ENCODE data around the gene HACL1. TPM values are rescaled to one million over a fixed set of nuclear protein-coding genes. Genes with fewer than 3 reads are reported as not detected.

HACL1 gene
- total and polyA plus RNA-seq, 10 of the 15 experiments (the other 5 are each of a cell fraction or from before 2014, with no cell fraction given): 19.4 to 48.7 (median 30.1) TPM

DNA sequence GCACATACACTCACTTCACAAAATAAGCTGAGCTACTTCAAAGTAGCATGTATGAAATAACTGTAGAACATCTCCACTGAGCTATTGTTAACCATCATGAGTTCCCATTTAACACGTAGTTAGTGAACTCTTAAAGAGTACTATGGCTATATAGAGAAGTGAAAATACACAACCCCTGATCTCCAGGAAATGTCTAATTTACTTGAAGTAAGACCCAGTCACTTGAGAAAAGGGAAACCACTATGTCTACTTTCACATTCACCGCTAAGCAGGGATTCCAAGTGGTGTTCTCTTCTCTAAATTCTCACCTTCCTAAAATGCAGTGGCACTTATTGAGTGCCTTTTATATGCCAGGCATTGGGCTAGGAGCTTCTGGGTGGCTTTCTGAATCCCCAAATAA is 44.9 kb downstream of the HACL1 start (continued):
- peak; percentile 57; the same call in 1 of the 2 replicates for TF ChIP-seq MTA3 (IDR thresholded peaks at IDR 0.05; ENCODE audit: borderline replicate concordance, low read length)
- peak; percentile 73 for TF ChIP-seq EED (IDR thresholded peaks at IDR 0.05; ENCODE audit: low read depth)
- TF ChIP-seq ETV6 (conservative IDR thresholded peaks at IDR 0.05 in 1 of 2, IDR thresholded peaks at IDR 0.05 in 1 of 2; ENCODE audit: borderline replicate concordance in 1 of 2, low read depth in 1 of 2): peak in 1 of 2 experiments; percentile 59; a peak in 1 of 4 replicates
- no peak for TF ChIP-seq PML (IDR thresholded peaks at IDR 0.05; ENCODE audit: low read length)
- 0 out of 2 replicates have a peak, but pooled peaks have one; percentile 62 for TF ChIP-seq TBL1XR1 (IDR thresholded peaks at IDR 0.05; ENCODE audit: low read depth, low read length)
- no peak for TF ChIP-seq TAF1 (IDR thresholded peaks at IDR 0.05; ENCODE audit: borderline replicate concordance, low read depth, low read length)
- peak; percentile 96 for TF ChIP-seq MTA2 (IDR thresholded peaks at IDR 0.05; ENCODE audit: low read depth)
- no peak for TF ChIP-seq YBX1 (IDR thresholded peaks at IDR 0.05)
- TF ChIP-seq, protein P1, sequence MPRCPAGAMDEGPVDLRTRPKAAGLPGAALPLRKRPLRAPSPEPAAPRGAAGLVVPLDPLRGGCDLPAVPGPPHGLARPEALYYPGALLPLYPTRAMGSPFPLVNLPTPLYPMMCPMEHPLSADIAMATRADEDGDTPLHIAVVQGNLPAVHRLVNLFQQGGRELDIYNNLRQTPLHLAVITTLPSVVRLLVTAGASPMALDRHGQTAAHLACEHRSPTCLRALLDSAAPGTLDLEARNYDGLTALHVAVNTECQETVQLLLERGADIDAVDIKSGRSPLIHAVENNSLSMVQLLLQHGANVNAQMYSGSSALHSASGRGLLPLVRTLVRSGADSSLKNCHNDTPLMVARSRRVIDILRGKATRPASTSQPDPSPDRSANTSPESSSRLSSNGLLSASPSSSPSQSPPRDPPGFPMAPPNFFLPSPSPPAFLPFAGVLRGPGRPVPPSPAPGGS (IDR thresholded peaks at IDR 0.05; ENCODE audit: borderline replicate concordance, insufficient read depth, low read depth, low read length, poor library complexity, severe bottlenecking): no peak
- TF ChIP-seq FOXK2 (IDR thresholded peaks at IDR 0.05): no peak
- no peak for TF ChIP-seq SIX5 (IDR thresholded peaks at IDR 0.05; ENCODE audit: low read depth, low read length, severe bottlenecking)
- TF ChIP-seq, protein P2, sequence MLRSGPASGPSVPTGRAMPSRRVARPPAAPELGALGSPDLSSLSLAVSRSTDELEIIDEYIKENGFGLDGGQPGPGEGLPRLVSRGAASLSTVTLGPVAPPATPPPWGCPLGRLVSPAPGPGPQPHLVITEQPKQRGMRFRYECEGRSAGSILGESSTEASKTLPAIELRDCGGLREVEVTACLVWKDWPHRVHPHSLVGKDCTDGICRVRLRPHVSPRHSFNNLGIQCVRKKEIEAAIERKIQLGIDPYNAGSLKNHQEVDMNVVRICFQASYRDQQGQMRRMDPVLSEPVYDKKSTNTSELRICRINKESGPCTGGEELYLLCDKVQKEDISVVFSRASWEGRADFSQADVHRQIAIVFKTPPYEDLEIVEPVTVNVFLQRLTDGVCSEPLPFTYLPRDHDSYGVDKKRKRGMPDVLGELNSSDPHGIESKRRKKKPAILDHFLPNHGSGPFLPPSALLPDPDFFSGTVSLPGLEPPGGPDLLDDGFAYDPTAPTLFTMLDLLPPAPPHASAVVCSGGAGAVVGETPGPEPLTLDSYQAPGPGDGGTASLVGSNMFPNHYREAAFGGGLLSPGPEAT (IDR thresholded peaks at IDR 0.05; ENCODE audit: low read depth): peak; percentile 91
- no peak for TF ChIP-seq BRCA1 (IDR thresholded peaks at IDR 0.05; ENCODE audit: low read depth, low read length)
- peak; percentile 70 for TF ChIP-seq FOXM1 (IDR thresholded peaks at IDR 0.05; ENCODE audit: low read depth, low read length)
- no peak for TF ChIP-seq NR2F1 (conservative IDR thresholded peaks at IDR 0.05)
- TF ChIP-seq CHD4 (IDR thresholded peaks at IDR 0.05): no peak
- TF ChIP-seq CREB1 (IDR thresholded peaks at IDR 0.05; ENCODE audit: low read depth): peak; percentile 50; the same call in 1 of the 2 replicates
- 0 out of 2 replicates have a peak, but pooled peaks have one; percentile 6 for TF ChIP-seq MEF2A (IDR thresholded peaks at IDR 0.05; ENCODE audit: insufficient read depth, low read depth, low read length)
- peak; percentile 79; the same call in 1 of the 2 replicates for TF ChIP-seq DPF2 (IDR thresholded peaks at IDR 0.05)
- TF ChIP-seq BCL11A (IDR thresholded peaks at IDR 0.05; ENCODE audit: low read depth, low read length): peak; percentile 73; the same call in 1 of the 2 replicates
- TF ChIP-seq, protein P3, sequence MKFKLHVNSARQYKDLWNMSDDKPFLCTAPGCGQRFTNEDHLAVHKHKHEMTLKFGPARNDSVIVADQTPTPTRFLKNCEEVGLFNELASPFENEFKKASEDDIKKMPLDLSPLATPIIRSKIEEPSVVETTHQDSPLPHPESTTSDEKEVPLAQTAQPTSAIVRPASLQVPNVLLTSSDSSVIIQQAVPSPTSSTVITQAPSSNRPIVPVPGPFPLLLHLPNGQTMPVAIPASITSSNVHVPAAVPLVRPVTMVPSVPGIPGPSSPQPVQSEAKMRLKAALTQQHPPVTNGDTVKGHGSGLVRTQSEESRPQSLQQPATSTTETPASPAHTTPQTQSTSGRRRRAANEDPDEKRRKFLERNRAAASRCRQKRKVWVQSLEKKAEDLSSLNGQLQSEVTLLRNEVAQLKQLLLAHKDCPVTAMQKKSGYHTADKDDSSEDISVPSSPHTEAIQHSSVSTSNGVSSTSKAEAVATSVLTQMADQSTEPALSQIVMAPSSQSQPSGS (IDR thresholded peaks at IDR 0.05; ENCODE audit: low read length): peak; percentile 84
- TF ChIP-seq ATF7 (IDR thresholded peaks at IDR 0.05; ENCODE audit: low read depth): peak; percentile 82
- TF ChIP-seq, protein P4, sequence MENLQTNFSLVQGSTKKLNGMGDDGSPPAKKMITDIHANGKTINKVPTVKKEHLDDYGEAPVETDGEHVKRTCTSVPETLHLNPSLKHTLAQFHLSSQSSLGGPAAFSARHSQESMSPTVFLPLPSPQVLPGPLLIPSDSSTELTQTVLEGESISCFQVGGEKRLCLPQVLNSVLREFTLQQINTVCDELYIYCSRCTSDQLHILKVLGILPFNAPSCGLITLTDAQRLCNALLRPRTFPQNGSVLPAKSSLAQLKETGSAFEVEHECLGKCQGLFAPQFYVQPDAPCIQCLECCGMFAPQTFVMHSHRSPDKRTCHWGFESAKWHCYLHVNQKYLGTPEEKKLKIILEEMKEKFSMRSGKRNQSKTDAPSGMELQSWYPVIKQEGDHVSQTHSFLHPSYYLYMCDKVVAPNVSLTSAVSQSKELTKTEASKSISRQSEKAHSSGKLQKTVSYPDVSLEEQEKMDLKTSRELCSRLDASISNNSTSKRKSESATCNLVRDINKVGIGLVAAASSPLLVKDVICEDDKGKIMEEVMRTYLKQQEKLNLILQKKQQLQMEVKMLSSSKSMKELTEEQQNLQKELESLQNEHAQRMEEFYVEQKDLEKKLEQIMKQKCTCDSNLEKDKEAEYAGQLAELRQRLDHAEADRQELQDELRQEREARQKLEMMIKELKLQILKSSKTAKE (IDR thresholded peaks at IDR 0.05; ENCODE audit: low read depth, poor library complexity, severe bottlenecking): peak; percentile 97
- TF ChIP-seq RUNX3 (IDR thresholded peaks at IDR 0.05; ENCODE audit: low read length): peak; percentile 90

Measured in GM12878 (cell line).